A673 (cell line): Measurements from ENCODE around the gene PILRB. TPM values are rescaled to one million over a fixed set of nuclear protein-coding genes. Genes with fewer than 3 reads are reported as not detected.

Experiments used
- BruUV-seq: library from RNA; stranded (reverse); fragments of 400-500 nt; replicated peaks from 2 replicates; lab custom pipeline; 2021; lab: Mats Ljungman, UMichigan
- CTCF ChIA-PET: fragments of 300-600 bp; sonication (Branson Sonifier 250); formaldehyde crosslinking; loops from one replicate; lab custom pipeline; 2022; ENCODE audit warnings: antibody characterized with exemption; lab: Charles Lee
- POLR2A ChIA-PET: fragments of 300-600 bp; sonication (Branson Sonifier 250); formaldehyde crosslinking; loops from one replicate; lab custom pipeline; 2022; ENCODE audit warnings: antibody characterized with exemption; ENCODE audit not compliant: low non-redundant PET; lab: Charles Lee
- DNase-seq: peaks from one replicate; pipeline ENCODE4 v3.0.0-alpha.2; 2015; ENCODE audit warnings: low spot score
- H3K27ac ChIP-seq: fragments of 200-600 bp; sonication (generic); 2 replicates; pipeline ENCODE4 v1.5.1; 2016; ENCODE audit warnings: mixed run types, low read depth, mild to moderate bottlenecking, mixed read lengths, antibody characterized with exemption, low read length; ENCODE audit not compliant: poor library complexity, severe bottlenecking
- H3K27me3 ChIP-seq: fragments of 200-600 bp; sonication (generic); replicated peaks from 2 replicates; pipeline ENCODE4 v1.6.1; 2017; ENCODE audit warnings: mixed run types, low read depth, mild to moderate bottlenecking, mixed read lengths, antibody characterized with exemption, low read length; ENCODE audit not compliant: insufficient read depth, poor library complexity
- H3K36me3 ChIP-seq: fragments of 200-600 bp; sonication (generic); 2 replicates; pipeline ENCODE4 v1.6.1; 2016; ENCODE audit warnings: mixed run types, mild to moderate bottlenecking, mixed read lengths, antibody characterized with exemption, low read length; ENCODE audit not compliant: insufficient read depth, poor library complexity, severe bottlenecking
- H3K4me1 ChIP-seq: fragments of 200-600 bp; sonication (generic); 2 replicates; pipeline ENCODE4 v1.6.1; 2017; ENCODE audit warnings: mixed run types, mild to moderate bottlenecking, mixed read lengths, antibody characterized with exemption, low read length; ENCODE audit not compliant: insufficient read depth, poor library complexity, severe bottlenecking
- H3K4me3 ChIP-seq: fragments of 200-600 bp; sonication (generic); 2 replicates; pipeline ENCODE4 v1.5.1; 2016; ENCODE audit warnings: low read depth, mixed run types, mild to moderate bottlenecking, mixed read lengths, low read length; ENCODE audit not compliant: poor library complexity, severe bottlenecking
- H3K9me3 ChIP-seq: fragments of 200-600 bp; sonication (generic); 2 replicates; pipeline ENCODE4 v1.6.1; 2016; ENCODE audit warnings: mixed run types, low read depth, mild to moderate bottlenecking, mixed read lengths, antibody characterized with exemption, low read length; ENCODE audit not compliant: poor library complexity, severe bottlenecking
- EZH2 ChIP-seq: fragments of 200-600 bp; sonication (generic); IDR thresholded peaks from 2 replicates; pipeline ENCODE4 v1.6.1; 2017; ENCODE audit warnings: borderline replicate concordance, low read depth, mild to moderate bottlenecking, mixed read lengths, antibody characterized with exemption, low read length; ENCODE audit not compliant: poor library complexity, severe bottlenecking
- intact Hi-C: fragments of 100-400 bp; cut with micrococcal nuclease; formaldehyde crosslinking; loops from one replicate; pipeline ENCODE4 v1.10.0; 2022; ENCODE audit not compliant: unreplicated experiment
- total RNA-seq: library from RNA; stranded (reverse); gene quantifications from 2 replicates; pipeline ENCODE4 v1.2.3, GENCODE V29; 2021
- TF ChIP-seq, protein P1 (sequence below): fragments of 300-800, 200-600 bp; sonication (generic); conservative IDR thresholded peaks from 2 replicates; pipeline ENCODE4 v1.5.1; 2017; ENCODE audit warnings: low read depth, mild to moderate bottlenecking, antibody characterized with exemption, low read length, moderate library complexity, mixed read lengths

Gene PILRB
- total RNA-seq, 1 experiment from 2014 or later = 26.5 TPM

DNA sequence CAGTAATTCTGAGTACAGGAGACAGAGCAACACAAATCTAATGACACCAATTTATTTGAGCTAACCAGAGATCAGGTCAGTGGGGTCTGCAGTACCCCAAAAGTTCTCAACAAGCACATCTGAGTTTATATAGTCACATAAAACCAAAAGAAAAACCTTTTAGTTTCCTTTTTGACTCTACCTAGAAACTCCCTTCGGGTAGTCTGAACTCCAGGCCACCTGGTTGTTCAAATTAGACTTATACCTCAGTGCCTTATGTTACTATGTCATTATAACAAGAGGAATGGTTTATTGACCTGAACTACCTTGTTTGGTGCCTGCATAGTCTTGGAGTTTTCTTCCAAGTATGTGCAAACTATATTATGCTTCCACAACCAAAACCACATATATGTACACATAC lies 56.0 kb downstream of the PILRB start:
- H3K4me3 ChIP-seq = no peak overlapping the region
- H3K4me1 ChIP-seq = no peaks in the 10 kb centered on the region
- no peak for DNase-seq
- CTCF ChIA-PET = no interaction called here
- H3K27ac ChIP-seq = no peak overlapping the region
- H3K36me3 ChIP-seq = no peaks in the 10 kb centered on the region
- peaks cover 7% of the 10 kb centered on the region for H3K27me3 ChIP-seq
- H3K9me3 ChIP-seq = no peaks in the 10 kb centered on the region
- POLR2A ChIA-PET = no interaction called here
- TF ChIP-seq, protein P1, sequence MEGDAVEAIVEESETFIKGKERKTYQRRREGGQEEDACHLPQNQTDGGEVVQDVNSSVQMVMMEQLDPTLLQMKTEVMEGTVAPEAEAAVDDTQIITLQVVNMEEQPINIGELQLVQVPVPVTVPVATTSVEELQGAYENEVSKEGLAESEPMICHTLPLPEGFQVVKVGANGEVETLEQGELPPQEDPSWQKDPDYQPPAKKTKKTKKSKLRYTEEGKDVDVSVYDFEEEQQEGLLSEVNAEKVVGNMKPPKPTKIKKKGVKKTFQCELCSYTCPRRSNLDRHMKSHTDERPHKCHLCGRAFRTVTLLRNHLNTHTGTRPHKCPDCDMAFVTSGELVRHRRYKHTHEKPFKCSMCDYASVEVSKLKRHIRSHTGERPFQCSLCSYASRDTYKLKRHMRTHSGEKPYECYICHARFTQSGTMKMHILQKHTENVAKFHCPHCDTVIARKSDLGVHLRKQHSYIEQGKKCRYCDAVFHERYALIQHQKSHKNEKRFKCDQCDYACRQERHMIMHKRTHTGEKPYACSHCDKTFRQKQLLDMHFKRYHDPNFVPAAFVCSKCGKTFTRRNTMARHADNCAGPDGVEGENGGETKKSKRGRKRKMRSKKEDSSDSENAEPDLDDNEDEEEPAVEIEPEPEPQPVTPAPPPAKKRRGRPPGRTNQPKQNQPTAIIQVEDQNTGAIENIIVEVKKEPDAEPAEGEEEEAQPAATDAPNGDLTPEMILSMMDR = no peak
- TF ChIP-seq EZH2 = no peak
- intact Hi-C loops = no loop called here
- no TSS peak for BruUV-seq

DNA sequence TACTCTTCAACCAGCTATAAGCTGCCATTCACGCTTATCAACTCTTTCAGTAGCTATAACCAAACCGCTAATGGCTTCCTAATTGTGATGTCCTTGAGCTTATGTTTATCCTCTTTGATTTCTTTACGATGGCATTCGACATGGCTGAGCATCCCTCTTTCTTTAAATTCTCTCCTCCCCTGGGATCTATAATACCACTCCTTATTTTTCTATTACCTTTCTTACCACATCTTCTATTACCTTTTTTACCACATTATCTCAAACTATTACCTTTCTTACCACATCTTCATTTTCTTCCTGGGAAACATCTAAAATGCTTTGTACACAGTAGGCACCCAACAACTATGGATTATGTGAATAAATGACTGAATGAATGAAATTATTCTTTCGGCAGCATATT lies 57.5 kb downstream of the PILRB start:
- BruUV-seq = no TSS peak
- H3K27ac ChIP-seq = no peak overlapping the region
- POLR2A ChIA-PET = no interaction called here

More for the DNA sequence above, 57.5 kb downstream of the PILRB start:
- no peak for DNase-seq
- H3K4me3 ChIP-seq = no peak overlapping the region
- H3K9me3 ChIP-seq = no peaks in the 10 kb centered on the region
- no peak for TF ChIP-seq EZH2
- no peaks in the 10 kb centered on the region for H3K36me3 ChIP-seq
- no peaks in the 10 kb centered on the region for H3K27me3 ChIP-seq
- CTCF ChIA-PET = no interaction called here
- intact Hi-C loops = no loop called here
- no peaks in the 10 kb centered on the region for H3K4me1 ChIP-seq

Other genes starting within 250 kb of the PILRB start
- 97.3 and 98.8 TPM in 2 replicates for gene TAF6, start 238.8 kb upstream of the PILRB start, total RNA-seq
- gene CNPY4, start 238.5 kb upstream of the PILRB start, total RNA-seq = 20.2 and 22.2 TPM in 2 replicates
- 3.0 and 3.1 TPM in 2 replicates for gene MBLAC1, start 231.2 kb upstream of the PILRB start, total RNA-seq
- gene LAMTOR4, start 209.2 kb upstream of the PILRB start, total RNA-seq = 84.5 and 90.4 TPM in 2 replicates
- 22.6 and 25.7 TPM in 2 replicates for gene TRAPPC14, start 199.4 kb upstream of the PILRB start, total RNA-seq
- 3.2 and 3.5 TPM in 2 replicates for gene GAL3ST4, start 189.5 kb upstream of the PILRB start, total RNA-seq
- gene GPC2, start 180.7 kb upstream of the PILRB start, total RNA-seq = 23.3 and 28.4 TPM in 2 replicates
- 1.2 and 2.4 TPM in 2 replicates for gene STAG3, start 180.2 kb upstream of the PILRB start, total RNA-seq
- gene PVRIG, start 138.2 kb upstream of the PILRB start, total RNA-seq = not detected in 2 replicates
- not detected in 2 replicates for gene SPDYE3, start 50.4 kb upstream of the PILRB start, total RNA-seq
- 1.5 and 2.0 TPM in 2 replicates for gene PILRA, start 15.4 kb downstream of the PILRB start, total RNA-seq
- 0.45 and 1.1 TPM in 2 replicates for gene ZCWPW1, start 70.6 kb downstream of the PILRB start, total RNA-seq
- 65.3 and 85.9 TPM in 2 replicates for gene MEPCE, start 71.7 kb downstream of the PILRB start, total RNA-seq
- gene PPP1R35, start 78.4 kb downstream of the PILRB start, total RNA-seq = 27.3 and 37.3 TPM in 2 replicates
- 2.9 and 3.9 TPM in 2 replicates for gene SPACDR, start 106.1 kb downstream of the PILRB start, total RNA-seq
- gene TSC22D4, start 121.1 kb downstream of the PILRB start, total RNA-seq = 69.0 and 71.0 TPM in 2 replicates
- gene NYAP1, start 125.8 kb downstream of the PILRB start, total RNA-seq = 1.3 and 3.2 TPM in 2 replicates
- 12.8 and 15.3 TPM in 2 replicates for gene AGFG2, start 181.1 kb downstream of the PILRB start, total RNA-seq
- 1.7 and 2.8 TPM in 2 replicates for gene SAP25, start 215.8 kb downstream of the PILRB start, total RNA-seq
- 42.4 and 50.4 TPM in 2 replicates for gene LRCH4, start 228.0 kb downstream of the PILRB start, total RNA-seq
- 0.44 and 0.75 TPM in 2 replicates for gene FBXO24, start 228.2 kb downstream of the PILRB start, total RNA-seq
- 45.0 and 70.1 TPM in 2 replicates for gene PCOLCE, start 244.2 kb downstream of the PILRB start, total RNA-seq